Measurements from ENCODE around the gene LENG8. TPM values are rescaled to one million over a fixed set of nuclear protein-coding genes. Genes with fewer than 3 reads are reported as not detected.
A peak's percentile ranks its signal among the peaks of the same experiment; 100 is the strongest.

LENG8 gene
- polyA plus RNA-seq, 1 donor from 2014 or later: 24.2 TPM

DNA sequence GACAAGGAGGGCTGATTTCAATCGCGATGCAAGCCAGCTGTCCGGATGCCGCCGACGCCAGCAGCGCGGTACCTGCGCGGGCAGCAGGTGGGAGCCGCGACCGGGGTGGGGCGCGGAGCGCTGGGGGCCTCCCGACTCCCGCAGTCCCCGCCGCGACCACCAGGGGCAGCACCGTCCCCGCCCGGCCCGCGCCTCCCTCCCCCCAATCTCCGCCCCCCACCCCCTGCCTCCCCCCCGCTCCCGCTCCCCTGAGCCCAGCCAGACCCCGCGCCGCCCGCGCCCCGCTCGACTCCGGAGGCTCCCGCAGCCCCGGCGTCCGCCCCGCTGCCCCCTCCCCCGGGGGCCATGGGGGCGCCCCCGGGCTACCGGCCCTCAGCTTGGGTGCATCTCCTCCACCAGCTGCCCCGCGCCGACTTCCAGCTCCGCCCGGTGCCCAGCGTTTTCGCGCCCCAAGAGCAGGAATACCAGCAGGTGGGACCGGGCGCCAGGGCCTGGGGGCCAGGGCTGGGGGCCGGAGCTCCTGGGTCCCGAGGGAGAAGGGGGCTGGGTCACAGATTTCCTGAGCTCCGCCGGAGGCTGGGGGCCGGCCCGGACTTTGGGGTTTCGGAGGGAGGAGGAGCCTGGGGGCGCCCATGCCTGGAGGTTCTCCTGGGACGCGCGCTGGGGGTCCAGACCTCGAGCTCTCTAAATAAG, 33.6 kb upstream of the LENG8 start, which contains the start of gene TTYH1:
Gene TTYH1, plus strand, starts transcription at position 257 of the 693 bp plus-strand sequence. Its CDS starts 89 bp downstream, at position 346.
- peak within 1 kb of the TSS; percentile 96 for H3K4me2 ChIP-seq (ENCODE audit: low read length)
- H3K9me2 ChIP-seq (ENCODE audit: insufficient read depth, low read length): no peaks in the 10 kb centered on the region
- no peaks in the 10 kb centered on the region for H3K9me3 ChIP-seq (ENCODE audit: low read length)
- no peaks in the 10 kb centered on the region for H3K27me3 ChIP-seq (ENCODE audit: insufficient read depth, low read depth, low read length)
- no peaks in the 10 kb centered on the region for H4K20me1 ChIP-seq (ENCODE audit: insufficient read depth)
- H3F3A ChIP-seq (ENCODE audit: insufficient read depth, low read length, poor library complexity, severe bottlenecking): no peaks in the 10 kb centered on the region
- H2AFZ ChIP-seq (ENCODE audit: low read depth, low read length): peak within 1 kb of the TSS; percentile 68
- H3K79me2 ChIP-seq (replicated peaks; ENCODE audit: insufficient read depth, low read length): peaks cover 38% of the 10 kb centered on the region
- no peak within 1 kb of the TSS for H3K27ac ChIP-seq (ENCODE audit: low read length)
- no peaks in the 10 kb centered on the region for H3K36me3 ChIP-seq (ENCODE audit: insufficient read depth, low read length)
- peak within 1 kb of the TSS; percentile 88 for H3K4me3 ChIP-seq (ENCODE audit: low read length)
- TF ChIP-seq CTCF (IDR thresholded peaks at IDR 0.05; ENCODE audit: poor library complexity, severe bottlenecking) (peak; percentile 71), TAF1 (IDR thresholded peaks at IDR 0.05; ENCODE audit: low read depth) (no peak), POLR2AphosphoS5 (IDR thresholded peaks at IDR 0.05) (peak; percentile 46)
- peak within 1 kb of the TSS; percentile 82 for H3K9ac ChIP-seq (ENCODE audit: low read length)

DNA sequence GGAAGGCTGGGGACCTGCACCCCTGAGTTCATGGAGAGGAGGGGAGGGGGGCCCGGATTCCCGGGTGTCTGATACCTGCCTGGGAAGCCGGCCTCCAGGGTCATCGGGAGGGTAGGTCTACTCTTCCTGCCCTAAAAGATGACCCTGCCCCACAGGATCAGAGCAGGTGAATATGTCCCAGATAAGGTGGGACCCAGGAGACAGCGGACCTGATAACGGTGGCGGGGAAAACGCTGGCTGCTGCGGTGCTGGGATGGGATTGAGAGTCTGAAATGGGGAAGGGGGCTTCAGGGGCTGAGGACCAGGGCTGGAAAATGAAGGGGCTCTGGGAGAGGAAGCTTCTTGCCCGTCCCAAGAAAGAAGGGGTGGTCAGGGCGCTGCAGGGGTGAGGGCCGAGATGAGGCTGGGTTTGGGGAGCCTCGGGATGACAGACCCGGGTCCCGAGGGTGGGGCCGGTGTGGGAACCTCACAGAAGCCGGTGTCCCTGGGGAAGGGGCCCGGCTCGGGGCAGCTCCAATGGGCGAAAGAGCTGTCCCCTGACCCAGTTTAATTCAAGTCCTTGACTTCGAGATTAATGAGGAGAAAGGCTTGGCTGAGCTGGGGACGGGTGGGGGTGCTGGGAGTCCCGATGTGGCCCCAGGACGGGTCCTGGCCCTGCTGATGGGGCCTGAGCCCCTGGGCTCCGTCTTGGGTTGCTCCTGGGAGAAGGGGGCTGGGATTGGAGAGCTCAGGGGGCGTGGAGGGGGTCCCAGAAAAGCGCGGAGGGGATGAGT, 32.9 kb upstream of the LENG8 start:
- H3K9me3 ChIP-seq (ENCODE audit: low read length): no peaks in the 10 kb centered on the region
- peaks cover 41% of the 10 kb centered on the region for H3K79me2 ChIP-seq (replicated peaks; ENCODE audit: insufficient read depth, low read length)
- no peaks in the 10 kb centered on the region for H3F3A ChIP-seq (ENCODE audit: insufficient read depth, low read length, poor library complexity, severe bottlenecking)
- H3K4me2 ChIP-seq (ENCODE audit: low read length): peak overlapping the region; percentile 96
- TF ChIP-seq MXI1 (conservative IDR thresholded peaks at IDR 0.05; ENCODE audit: poor library complexity, severe bottlenecking) (no peak), TAF1 (IDR thresholded peaks at IDR 0.05; ENCODE audit: low read depth) (no peak), POLR2AphosphoS5 (IDR thresholded peaks at IDR 0.05) (no peak), SMC3 (conservative IDR thresholded peaks at IDR 0.05; ENCODE audit: poor library complexity) (no peak), RAD21 (conservative IDR thresholded peaks at IDR 0.05) (no peak), CTCF (IDR thresholded peaks at IDR 0.05; ENCODE audit: poor library complexity, severe bottlenecking) (no peak), REST (IDR thresholded peaks at IDR 0.05; ENCODE audit: borderline replicate concordance) (no peak), EZH2 (IDR thresholded peaks at IDR 0.05; ENCODE audit: borderline replicate concordance, insufficient read depth, low read length, poor library complexity, severe bottlenecking) (no peak), EP300 (conservative IDR thresholded peaks at IDR 0.05; ENCODE audit: poor library complexity, severe bottlenecking) (no peak)
- peak overlapping the region; percentile 88 for H3K4me3 ChIP-seq (ENCODE audit: low read length)
- no peaks in the 10 kb centered on the region for H3K9me2 ChIP-seq (ENCODE audit: insufficient read depth, low read length)
- no peaks in the 10 kb centered on the region for H4K20me1 ChIP-seq (ENCODE audit: insufficient read depth)
- H3K36me3 ChIP-seq (ENCODE audit: insufficient read depth, low read length): no peaks in the 10 kb centered on the region
- H2AFZ ChIP-seq (ENCODE audit: low read depth, low read length): peak overlapping the region; percentile 68
- H3K9ac ChIP-seq (ENCODE audit: low read length): peak overlapping the region; percentile 82
- no peaks in the 10 kb centered on the region for H3K27me3 ChIP-seq (ENCODE audit: insufficient read depth, low read depth, low read length)
- no peak overlapping the region for H3K27ac ChIP-seq (ENCODE audit: low read length)
